Mesenteric fat pad (tissue), 1 donor: ENCODE results near the gene PAN3. TPM values are rescaled to one million over a fixed set of nuclear protein-coding genes. Genes with fewer than 3 reads are reported as not detected.

Source experiments
- DNase-seq: peaks from one replicate; pipeline ENCODE4 v3.0.0-alpha.2; 2020; ENCODE audit warnings: low spot score
- total RNA-seq: library from RNA; stranded (reverse); fragmentation: NEBNext Ultra II Directional; extraction: Animal tissue kit (Norgen Biotek cat#: 25700); gene quantifications from one replicate; pipeline ENCODE4 v1.2.1, GENCODE V29; 2021
- donor health status: DM: yes; HTN: yes; CAD: no.

PAN3 gene
- total RNA-seq, 1 donor from 2014 or later, result 31.2 TPM

- DNase-seq, result no peak
Measured at GRCh38 chr13:28219408-28220099, 81.2 kb downstream of the PAN3 start.

GRCh38 chr13:28220166-28220565 lies 81.8 kb downstream of the PAN3 start:
- no peak for DNase-seq

DNA sequence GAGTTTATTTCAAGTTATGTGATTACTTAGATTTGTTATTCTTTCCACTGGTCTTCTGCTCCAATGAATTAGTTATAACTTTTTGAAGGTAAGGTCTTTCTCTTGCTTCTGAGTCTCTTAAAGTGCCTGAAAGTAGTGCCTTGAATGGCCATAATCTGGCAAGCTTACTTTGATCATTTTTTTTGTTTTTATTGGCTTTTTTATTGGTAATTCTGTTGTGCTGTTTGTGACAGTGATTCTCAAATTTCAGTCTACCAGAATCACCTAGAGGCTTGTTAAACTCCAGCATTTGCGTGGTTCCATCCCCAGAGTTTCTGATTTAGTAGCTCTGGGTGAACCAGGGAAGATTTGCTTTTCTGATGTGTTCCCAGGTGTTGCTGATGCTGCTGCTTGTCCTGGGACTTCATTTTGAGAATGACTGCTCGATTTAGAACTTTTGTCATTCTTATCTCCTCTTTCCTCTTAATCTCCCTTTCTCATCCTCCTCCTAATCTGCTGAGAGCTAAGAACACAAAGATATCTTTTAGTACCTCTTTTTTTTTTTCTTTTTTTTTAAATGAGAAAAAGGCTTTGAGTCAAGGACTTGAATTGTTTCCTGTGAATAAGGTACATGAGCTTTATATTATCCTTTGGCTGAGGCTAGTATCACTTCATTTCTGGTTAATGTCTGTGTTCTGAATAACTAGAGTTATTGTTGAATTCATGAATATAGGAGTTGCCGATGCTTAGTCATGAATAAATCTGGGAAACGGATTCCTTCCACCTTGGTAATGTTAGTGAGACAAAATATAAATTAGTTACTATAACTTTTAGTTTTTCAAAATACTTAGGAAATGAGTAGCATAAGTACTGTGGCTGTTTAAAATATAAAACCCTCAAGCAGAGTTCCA lies 91.4 kb downstream of the PAN3 start:
- DNase-seq, result no peak

GRCh38 chr13:28231642-28232041 lies 93.3 kb downstream of the PAN3 start:
- no peak for DNase-seq

GRCh38 chr13:28237944-28238343 lies 99.6 kb downstream of the PAN3 start:
- no peak for DNase-seq

GRCh38 chr13:28239374-28239773 lies 101.0 kb downstream of the PAN3 start:
- DNase-seq, result no peak

GRCh38 chr13:28245465-28245864 lies 107.1 kb downstream of the PAN3 start:
- no peak for DNase-seq

DNA sequence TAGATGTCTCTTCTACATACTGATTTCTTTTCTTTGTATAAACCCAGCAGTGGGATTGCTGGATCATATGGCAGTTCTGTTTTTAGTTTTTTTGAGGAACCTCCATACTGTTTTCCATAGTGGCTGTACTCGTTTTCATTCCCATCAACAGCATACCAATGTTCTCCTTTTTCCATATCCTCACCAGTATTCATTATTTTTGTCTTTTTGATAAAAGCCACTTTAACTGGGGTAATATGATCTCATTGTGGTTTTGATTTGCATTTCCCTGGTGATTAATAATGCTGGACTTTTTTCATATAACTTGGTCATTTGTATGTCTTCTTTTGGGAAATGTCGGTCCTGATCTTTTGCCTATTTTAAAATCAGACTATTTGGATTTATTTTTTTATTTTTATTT lies 108.5 kb downstream of the PAN3 start:
- DNase-seq, result no peak

- no peak for DNase-seq
Measured at GRCh38 chr13:28248080-28248479, 109.7 kb downstream of the PAN3 start.

DNA sequence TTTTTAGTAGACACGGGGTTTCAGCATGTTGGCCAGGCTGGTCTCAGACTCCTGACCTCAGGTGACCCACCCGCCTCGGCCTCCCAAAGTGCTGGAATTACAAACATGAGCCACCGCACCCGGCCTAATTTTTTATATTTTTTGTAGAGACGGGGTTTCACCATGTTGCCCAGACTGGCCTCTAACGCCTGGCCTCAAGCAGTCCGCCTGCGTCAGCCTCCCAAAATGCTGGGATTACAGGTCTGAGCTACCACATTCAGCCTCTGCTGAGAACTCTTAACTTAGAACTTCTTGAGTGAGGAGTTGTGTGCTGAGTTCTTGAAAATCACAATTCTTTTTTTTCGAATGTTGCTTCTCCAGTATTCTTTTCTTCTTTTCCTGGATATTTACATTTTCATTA lies 112.2 kb downstream of the PAN3 start:
- no peak for DNase-seq

DNA sequence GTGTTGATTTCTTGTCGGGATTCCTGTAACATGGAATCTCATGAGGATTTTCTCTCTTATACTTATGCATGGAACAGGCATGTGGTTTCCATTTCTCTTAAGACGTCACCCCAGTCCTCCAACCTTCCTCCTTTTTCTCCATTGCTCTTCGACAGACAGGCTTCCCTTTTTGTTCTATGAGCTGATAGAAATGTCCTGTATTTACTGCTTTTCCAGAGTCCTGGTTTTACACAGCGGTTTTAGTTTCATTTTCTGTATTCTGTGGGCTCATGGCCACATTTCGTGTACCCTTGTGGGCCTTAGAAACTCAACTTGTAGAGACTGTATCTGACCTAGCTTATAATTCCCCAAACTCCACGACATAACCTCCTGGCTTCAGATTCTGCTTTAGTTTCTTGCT lies 113.1 kb downstream of the PAN3 start:
- DNase-seq, result no peak

DNA sequence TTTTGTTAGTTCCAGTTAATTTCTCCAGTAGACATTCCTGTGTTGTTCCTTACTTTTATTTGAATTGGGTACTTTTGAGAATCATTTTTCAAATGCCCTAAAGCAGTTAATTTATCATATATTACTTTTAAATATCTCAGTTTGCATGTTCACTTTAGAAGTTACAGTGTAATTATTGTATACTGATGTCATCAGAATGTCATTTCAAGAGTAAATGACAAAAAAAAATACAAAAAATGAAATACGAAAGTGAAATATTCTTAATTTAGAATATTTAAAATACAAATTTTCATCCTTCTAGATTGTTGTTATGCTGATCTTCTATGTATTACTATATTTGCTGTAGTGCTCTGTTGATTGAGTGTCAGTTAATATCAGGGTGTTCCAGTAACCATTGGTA lies 114.2 kb downstream of the PAN3 start:
- no peak for DNase-seq

GRCh38 chr13:28257305-28257704 lies 119.0 kb downstream of the PAN3 start:
- no peak for DNase-seq

DNA sequence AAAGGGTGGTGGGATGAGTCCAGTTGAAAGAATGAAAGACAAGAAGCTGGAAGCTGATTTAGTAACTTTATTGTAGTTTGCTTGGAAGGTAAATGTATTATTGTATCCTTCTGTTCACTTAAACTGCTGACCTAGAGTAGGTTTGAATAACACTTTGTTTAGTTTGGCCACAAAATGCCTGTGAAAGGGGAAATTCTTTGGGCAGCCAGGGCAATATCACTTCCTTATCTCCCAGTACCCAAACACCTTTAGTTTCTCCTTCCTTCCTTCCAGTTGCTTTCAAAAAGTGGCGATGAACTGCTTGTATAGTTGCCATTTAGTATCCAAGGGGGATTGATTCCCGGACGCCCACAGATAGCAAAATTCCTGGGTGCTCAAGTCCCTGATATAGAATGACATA lies 120.1 kb downstream of the PAN3 start:
- DNase-seq, result no peak

DNA sequence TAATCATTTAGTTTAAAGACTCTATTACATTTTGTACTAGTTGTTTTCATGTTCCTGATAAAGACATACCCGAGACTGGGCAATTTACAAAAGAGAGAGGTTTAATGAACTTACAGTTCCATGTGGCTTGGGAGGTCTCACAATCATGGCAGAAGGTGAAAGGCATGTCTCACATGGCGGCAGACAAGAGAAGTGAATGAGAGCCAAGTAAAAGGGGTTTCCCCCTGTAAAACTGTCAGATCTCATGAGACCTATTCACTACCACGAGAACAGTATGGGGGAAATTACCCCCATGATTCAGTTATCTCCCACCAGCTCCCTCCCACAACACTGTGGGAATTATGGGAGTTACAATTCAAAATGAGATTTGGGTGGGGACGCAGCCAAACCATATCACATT lies 129.2 kb downstream of the PAN3 start:
- DNase-seq, result no peak

DNA sequence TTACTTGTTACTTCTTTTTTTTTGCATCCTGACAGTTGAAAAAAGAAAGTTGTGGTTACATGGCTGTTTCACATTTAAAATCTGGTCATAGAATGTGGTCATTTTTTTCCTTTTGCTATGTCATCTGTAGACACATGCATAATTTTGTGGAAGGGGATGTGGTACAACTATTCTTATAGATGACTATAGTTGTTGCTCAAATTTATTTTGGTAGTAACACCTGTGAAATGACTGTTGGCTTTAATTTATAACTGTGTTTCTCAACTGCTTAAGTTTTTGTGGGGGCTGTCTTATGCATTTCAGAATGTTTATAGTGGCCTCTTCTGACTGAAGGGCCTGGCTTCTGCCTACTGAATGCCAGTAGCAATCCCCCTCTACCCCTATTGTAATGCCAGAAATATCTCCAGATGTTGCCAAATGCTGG lies 130.5 kb downstream of the PAN3 start:
- no peak for DNase-seq

- DNase-seq, result no peak
Measured at GRCh38 chr13:28271056-28271840, 132.9 kb downstream of the PAN3 start.

GRCh38 chr13:28273919-28274318 lies 135.6 kb downstream of the PAN3 start:
- DNase-seq, result no peak

- DNase-seq, result no peak
Measured at GRCh38 chr13:28282451-28282850, 144.1 kb downstream of the PAN3 start.

DNA sequence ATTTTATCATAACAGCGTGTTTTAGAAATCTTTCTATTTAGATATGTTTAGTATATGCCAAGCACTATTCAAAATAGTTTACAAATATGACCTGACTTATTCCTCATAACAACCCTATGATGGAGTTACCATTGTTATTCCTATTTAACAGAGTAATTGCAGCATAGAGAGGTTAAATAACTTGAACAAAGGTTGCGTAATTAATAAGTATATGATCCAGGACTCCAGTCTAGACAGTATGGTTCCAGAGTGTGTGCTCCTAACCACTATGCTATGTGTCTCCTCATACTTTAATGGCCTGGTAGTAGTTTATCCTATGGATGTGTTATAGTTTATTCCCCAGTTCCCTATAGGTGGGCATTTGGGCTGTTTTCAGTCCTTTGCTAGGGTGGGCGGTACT lies 145.3 kb downstream of the PAN3 start:
- DNase-seq, result no peak

- DNase-seq, result no peak
Measured at GRCh38 chr13:28286263-28286662, 147.9 kb downstream of the PAN3 start.

DNA sequence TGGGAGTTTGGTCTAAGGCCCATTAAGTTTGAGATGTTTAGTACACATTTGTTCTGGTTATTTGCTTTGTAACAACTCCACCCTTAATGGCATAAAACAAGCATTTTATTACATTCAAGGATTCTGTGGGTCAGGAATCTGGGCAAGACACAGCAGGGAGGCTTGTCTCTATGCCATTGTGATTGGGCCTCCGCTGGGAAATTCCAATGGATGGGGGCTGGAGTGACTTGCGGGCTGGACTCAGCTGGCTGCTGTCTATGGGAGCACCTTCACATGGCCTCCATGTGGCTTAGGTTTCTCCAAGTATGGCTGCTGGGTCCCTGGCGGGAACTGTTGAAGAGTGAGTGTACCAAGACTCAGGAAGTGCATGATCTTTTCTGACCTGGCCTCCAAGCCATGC lies 159.0 kb downstream of the PAN3 start:
- no peak for DNase-seq
